HG03571 (cell line): Measurements from ENCODE around the gene IL12B.
"Not testable (repeated sequence)": the region's sequence is repeated elsewhere in the genome, so short reads cannot be mapped to it uniquely, and the experiment has no call there.

ENCODE experiments used
- ATAC-seq: cut with Tn5 transposase; IDR thresholded peaks from one replicate; pipeline ENCODE4 v1.9.1; 2021; ENCODE audit not compliant: unreplicated experiment

IL12B gene

DNA sequence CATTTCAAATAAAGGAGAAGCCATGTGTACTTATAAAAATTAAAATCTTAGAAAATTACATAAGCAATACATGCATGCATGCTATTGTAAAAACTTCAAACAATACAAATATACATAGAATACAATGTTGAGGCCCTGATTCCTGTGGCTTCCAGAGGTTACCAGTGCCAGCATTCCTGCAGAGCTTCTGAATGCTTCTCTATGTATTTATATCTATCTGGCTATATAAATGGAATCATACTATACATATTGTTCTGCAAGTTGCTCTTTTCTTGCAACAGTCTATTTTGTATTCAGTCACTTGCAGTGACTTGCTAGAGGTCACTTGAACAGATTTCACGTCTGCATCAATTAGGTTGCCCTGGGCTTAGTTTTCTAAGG lies 3.2 kb upstream of the IL12B start:
- no peak for ATAC-seq

DNA sequence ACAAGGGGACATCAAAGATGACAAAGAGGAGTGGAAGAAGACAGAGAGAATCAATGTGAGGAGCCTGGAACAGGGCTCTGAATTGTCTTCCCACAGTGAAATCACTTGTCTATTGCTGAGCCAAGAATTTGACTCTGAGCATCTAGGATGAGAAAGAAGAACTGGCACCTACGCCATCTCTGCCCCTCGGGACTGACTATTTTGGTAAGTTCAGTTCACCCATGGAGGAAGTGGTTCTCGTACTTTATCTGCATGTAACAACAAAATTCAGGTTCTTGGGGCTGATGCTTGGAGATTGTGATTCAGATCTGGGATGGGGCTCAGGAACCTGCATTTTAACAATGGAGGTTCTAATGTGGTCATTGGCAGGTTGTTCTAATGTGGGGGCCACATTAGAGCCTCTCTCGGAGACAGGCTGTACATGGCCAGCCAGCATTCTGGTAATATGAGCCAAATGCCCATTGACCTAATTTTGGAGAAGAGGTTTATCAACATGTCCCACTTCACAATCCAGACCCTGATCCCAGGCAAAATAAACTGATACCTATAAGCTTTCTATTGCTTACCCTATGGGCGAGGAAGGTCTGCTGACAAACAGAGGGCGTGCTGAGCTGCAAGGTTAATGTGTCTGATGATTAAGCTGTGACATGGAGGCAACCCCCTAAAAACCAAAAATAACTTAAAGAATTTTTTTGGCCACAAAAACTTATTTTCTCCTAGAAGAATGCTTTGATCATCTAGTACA lies 2.7 kb upstream of the IL12B start:
- no peak for ATAC-seq

DNA sequence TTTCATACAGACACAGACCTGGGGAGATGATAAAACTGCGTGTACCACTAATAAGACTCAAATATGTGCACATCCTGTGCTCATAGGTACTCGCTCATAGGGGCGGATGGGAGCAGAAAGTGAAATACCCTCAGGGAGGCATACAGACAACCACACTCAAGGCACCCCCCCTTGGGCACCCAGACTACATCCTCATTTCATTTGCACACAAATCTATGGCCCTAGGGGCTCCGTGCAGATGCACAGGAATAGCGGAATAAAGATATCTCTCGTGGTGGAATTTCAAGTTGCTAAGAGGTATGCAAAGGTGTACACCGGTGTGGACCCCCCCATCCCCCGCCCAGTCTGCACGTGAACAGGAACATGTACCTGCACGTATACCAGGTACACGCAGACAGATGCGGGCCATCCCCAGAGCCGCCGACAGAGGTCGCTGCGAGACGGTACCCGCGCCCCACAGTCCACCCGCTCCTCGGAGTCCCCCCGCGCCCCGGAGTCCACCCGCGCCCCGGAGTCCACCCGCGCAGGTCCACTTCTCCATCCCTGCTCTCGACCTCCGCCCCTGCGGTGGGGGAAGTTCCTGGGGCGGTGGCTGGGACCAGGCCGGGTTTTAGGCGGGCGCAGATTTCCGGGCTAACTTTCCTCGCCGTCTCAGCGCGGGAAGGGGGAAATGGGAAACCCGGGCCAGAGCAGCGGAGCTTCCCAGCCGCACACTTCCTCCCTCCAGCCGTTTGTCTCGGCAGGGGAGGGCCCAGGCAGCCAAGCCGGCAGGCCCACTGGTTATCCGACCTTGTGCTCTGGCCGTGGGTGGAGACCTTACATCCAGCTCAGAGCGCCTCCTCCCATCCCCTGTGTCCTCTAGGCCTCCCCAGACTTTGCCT lies 1.0 kb upstream of the IL12B start:
- ATAC-seq: peak; percentile 58

DNA sequence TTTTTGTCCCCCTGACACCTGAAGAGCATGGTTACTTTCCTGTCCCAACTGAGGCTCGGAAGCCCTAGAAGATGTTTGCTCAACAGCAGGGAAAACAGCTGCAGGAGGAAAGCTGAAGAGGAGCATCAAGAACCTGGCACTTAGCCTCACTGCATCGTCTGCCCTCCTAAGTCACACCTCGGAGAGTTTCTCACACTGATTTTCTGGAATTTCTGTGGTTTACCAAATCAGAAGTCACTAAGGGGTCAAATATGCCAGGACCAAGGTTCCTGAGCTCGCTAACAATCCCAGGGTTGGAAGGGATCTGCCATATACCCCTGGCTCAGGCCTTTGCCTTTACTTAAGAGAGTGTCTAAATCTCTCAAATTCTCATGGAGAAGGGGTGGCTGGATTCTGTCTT lies 5.3 kb downstream of the IL12B start:
- no peak for ATAC-seq

DNA sequence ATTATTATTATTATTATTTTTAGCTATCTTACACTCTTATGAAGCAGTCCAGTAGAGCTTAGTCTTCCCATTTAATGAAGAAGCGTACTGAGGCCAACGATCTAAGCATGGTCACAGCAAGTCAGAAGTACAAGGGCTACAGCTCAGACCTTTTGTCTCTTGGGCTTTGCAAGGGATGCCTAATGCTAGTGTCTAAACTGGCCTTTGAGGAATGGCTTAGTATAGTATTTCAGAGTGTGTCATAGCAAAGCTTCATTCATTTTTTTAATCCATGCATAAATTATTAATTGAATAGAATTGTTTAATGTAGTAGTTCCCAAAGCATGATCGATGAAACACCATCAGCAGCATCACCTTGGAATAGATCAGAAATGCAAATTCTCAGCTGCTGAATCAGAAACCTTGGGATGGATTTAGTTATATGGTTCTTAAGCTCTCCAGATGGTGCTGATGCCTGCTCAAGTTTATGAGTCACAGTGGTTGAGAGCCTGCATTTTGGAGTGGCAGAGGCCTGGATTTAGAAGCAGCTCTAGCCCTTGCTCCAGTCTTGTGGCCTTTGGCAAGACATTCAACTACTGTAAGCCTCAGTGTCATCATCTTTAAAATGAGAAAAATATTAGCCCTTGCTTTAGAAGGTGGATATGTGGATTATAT lies 6.1 kb downstream of the IL12B start:
- ATAC-seq: no peak

DNA sequence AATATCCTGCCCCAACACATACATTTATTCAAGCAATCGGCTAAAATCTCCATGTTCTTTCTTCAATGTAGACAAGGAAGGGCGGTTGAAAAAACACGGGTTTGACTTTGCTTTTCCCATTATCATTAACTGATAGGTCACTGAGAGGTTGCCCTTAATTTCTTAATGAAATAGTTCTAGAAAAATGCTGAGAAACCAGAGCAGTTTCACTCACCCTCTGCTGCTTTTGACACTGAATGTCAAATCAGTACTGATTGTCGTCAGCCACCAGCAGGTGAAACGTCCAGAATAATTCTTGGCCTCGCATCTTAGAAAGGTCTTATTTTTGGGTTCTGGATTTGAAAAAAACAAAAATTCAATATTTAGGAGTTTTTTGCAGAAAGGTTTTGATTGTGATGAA lies 8.1 kb downstream of the IL12B start:
- no peak for ATAC-seq

DNA sequence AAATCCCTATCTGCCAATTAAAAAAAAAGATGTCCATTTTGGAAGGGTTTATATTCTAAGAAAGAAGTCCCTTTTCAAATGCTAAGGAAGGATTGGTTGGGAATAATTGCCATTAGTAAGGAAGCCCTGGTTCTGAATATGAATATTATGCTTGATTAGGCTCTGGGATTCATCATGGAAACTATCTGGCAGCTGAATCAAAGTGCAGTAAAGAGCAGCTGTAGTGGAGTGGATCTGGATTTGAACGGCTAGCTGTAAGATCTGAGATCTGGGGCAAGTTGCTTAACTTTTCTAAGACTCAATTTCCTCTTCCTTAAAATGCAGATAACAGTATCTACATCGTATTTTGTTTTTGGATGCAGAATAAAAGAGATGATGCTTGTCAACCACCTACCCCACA lies 10.5 kb downstream of the IL12B start:
- no peak for ATAC-seq

DNA sequence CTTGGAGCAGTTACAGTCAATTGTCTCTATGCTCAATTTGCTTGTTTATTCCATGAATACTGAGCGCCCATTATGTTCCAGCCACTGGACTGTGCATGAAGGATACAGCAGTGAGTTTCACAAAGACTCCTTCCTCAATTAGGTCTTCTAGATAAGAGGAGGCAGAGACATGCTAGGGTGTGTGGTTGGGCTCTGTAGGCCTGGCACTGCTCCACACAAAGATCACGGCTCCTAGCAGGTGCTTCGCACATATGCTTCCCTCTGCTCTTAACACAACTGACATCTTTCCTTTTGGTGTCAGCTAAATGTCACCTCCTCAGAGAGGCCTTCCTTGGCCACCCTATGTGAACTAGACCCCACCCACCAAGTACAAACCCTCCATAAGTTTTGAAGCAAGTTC lies 10.9 kb downstream of the IL12B start:
- ATAC-seq: no peak

DNA sequence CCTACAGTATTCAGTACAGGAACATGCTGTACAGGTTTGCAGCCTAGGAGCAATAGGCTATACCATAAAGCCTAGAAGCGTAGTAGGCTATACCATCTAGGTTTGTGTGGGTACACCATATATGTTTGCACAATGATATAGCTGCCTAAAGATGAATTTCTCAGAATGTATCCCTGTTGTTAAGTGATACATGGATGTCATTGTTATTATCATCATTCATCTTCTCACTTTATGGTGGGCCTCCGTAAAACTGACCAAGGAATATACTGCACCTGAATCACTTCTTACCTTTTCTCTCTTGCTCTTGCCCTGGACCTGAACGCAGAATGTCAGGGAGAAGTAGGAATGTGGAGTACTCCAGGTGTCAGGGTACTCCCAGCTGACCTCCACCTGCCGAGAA lies 11.8 kb downstream of the IL12B start:
- ATAC-seq: no peak

DNA sequence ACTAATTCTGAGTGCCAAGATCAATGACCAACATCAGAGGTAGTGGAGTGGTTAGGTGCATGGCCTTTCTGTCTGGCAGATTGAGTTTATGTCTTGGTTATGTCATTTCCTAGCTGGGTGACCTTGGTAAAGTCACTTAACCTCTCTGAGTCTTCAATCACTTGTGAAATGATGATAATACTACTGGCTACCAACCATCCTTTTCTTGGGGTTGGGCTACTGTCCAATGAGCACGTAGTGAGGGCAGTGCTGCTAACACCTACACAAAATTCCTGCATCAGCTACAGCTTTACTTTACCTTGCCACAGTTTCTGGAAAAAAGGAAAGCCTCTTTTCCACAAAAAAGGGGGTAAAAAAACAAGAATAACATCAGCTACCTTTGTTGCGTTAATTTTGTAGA lies 12.4 kb downstream of the IL12B start:
- ATAC-seq: no peak

DNA sequence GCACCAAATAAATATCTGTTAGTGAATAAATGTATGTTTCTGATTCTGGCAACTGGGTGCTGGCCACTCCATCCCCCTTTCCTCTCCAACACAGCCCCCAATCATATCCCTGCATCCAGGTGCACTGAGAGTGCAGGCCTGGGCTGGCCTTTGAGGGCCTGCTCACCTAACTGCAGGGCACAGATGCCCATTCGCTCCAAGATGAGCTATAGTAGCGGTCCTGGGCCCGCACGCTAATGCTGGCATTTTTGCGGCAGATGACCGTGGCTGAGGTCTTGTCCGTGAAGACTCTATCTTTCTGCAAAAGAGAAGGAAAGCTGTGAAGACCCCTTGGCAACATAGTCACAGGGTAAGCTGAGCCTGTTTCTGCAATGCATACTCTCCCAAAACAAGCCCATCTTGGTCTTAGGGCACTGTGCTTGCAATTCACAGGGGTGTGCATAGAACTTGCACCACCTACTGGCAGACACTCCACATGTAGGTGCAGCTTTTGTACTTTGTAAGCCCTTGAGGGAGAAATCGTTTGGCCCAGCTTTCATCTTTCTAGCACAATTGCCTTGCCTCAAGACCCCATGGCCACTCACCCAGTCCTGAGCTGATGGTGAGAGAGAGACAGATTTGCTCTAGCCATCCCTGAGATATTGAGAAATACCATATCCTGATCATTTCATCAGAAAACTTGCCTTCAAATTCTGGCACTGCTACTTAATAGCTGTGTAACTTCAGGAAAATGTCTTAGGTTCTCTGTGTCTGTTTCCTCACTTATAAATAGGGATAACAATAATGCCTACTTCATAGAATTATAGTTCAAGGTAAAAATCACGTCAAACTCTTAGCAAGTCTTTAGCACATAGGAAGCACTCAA lies 13.5 kb downstream of the IL12B start:
- no peak for ATAC-seq

DNA sequence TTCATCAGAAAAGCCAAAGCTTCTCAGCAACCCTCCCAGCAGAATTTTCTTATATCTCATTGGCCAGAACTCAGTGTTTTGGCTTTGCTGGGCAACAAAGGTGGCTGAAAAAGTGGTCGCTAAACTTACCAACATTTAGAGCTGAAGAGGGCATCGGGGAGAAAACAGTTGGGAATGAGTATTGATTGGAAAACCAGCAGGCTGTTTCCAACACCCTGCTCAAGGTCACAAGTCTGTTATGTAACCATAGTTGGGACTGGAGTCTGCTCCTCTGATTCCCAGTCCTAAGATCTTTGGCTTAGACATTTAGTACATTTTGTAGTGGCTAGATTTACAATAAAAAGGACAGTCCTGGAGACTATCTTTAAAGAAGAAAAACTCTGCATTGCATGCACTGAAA lies 17.1 kb downstream of the IL12B start:
- no peak for ATAC-seq

DNA sequence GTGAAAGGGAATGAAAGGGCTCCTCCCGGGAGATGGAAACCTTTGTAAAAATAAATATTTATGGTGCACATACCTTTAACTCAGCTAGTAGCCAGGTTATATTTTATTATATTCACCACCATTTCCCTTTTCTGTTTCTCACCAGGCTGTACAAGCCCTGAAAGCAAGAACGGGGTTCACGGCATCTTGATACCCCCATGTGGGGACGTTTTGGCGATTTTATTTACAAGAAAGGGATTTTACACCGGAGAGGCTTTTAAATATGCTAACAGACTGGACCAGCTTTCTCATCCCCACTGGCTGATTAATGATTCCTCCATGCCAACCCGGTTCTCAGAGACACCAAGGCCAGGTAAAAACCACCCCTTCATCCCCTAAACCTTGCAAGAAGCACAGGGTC lies 19.2 kb downstream of the IL12B start:
- no peak for ATAC-seq

DNA sequence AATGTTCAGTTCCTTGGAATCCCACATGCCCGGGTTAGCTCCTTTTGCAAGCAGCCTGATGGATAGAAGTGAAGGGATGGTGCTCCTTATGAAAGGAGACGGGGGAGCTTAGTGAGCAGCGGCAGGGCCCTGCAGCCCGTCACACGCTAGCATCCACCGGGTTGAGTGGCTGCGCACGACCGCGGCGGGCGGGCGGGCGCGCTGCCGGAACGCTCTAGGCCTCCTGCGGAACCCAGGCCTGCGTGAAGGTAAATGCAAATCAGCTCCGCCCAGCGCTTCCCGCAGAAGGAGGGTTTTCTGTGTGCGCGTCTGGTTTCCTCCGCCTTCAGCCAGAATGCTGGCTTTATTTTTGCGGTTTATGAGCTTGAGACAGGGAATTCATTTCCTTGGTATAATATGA lies 19.8 kb downstream of the IL12B start:
- no peak for ATAC-seq

DNA sequence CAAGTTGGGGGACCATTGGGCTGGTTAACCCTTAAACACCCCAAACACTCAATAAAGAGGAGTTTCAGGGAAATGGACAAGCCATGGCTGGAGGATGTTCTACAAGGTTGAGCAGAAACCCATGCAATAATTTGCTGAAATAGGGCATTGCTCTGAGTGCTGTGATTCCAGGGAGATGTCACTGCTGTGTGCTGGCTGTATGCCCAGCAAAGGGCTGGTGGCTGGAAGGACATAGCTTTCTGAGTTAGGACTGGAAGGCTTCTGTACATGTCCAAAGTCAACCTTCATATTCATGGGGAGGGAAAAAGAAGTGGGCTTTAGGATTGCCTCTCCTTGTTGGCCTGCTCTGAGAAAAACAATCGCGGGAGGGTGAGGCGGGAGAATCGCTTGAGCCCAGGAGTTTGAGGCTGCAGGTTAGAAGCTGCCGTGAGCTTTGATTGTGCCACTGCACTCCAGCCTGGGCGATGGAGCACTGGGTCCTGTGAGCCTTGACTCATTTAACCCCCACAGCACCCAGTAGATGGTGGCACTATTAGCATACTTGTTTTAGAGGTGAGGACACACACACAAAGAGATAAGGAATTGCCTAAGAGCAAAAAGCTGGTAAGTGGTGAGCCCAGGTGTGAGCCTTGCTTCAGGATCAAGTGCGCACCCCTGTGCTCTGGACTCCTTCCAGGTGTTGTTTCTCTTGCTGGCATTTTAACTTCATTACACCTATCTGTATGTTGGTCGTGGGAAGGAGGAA lies 20.4 kb downstream of the IL12B start:
- no peak for ATAC-seq

DNA sequence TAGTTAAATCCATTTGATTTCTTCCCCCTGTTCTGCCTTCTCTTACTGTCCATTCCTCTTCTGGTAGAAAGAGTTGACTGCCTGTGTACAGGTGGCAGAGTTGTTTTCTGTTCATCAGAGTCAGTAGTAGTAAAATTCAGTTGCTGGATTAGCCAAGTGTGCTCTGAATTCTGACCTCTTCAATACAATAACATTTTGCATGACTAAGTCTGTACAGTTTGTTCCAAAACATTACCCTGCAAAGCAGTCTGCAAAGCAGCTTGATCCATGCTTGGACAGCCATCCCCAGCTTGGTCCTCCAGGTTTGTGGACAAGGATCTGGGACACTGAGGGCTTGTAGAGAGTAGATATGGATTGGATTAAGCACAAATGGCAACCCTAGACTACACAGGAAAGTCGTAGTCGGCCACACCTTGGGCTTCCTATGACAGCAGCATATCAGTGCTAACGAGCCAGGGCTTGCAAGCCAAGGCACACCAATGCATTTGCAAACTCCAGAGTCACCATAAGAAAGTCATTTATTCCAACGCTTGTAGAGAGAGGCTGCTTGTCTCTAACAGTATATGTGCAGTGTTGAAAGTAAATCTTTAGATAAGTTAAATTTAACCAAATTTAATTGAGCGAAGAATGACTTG lies 25.2 kb downstream of the IL12B start:
- no peak for ATAC-seq

DNA sequence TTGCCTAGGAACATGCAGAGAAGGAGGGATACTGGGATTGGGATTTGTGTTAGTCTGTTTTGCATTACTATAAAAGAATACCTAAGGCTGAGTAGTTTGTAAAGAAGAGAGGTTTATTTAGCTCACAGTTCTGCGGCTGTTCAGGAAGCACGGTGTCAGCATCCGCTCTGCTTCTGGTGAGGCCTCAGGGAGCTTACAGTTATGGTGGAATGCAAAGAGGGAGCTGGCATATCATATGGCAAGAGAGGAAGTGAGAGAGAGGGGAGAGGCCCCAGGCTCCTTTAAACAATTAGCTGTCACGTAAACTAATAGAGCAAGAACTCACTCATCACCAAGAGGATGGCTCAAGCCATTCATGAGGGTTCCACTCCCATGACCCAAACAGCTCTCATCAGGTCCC lies 27.0 kb downstream of the IL12B start:
- ATAC-seq: no peak

DNA sequence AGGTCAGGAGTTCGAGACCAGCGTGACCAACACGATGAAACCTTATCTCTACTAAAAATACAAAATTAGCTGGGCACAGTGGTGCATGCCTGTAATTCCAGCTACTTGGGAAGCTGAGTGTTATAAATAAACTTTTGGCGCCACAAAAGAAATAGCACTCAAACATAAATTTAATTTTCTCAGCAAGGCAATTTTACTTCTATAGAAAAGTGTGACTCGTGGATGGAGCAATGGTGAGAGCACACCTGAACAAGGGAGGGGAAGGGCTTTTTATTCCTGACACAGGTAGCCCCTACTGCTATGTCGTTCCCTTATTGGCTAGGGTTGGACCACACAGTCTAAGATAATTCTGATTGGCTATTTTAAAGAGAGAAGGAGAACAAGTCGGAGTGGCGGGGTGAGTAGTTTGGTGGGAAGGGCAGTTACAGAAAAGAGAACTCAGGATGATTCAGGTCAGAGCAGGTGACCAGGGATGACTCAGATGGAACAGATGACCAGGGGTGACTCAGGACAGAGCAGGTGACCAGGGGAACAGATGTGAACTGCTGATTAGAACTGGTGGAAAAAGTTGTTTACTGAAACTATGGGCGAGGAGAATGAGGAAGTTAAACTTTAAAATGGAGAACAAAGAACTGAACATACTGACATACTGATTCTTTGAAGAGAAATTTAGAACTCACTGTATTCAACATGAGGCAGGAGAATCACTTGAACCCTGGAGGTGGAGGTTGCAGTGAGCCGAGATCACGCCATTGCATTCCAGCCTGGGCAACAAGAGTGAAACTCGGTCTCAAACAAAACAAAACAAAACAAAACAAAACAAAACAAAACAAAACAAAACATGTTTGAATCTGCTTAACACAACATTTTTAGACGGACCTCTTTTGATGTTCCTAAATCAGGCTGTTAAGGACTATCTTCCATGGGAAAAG lies 28.1 kb downstream of the IL12B start:
- ATAC-seq: not testable (repeated sequence)

DNA sequence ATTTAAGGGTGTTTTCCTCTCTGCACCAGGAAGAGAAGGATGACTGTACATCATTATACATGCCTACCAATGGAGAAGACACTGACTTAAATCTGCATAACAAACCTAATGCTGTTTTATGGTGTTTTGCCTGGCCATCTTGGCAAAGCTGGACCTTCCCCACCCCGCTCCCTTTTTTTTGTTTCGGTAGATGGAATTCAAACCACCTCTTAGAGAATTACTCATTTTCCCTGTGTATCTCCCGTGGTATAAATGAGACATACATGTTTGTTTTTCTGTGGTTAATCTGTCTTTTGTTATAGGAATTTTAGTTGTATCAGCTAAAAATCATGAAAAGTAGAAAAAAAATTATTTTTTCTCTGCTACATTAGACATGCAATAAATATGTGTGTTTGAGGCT lies 28.8 kb downstream of the IL12B start:
- no peak for ATAC-seq
